Measurements from ENCODE around the gene LIMS1.

Gene LIMS1

DNA sequence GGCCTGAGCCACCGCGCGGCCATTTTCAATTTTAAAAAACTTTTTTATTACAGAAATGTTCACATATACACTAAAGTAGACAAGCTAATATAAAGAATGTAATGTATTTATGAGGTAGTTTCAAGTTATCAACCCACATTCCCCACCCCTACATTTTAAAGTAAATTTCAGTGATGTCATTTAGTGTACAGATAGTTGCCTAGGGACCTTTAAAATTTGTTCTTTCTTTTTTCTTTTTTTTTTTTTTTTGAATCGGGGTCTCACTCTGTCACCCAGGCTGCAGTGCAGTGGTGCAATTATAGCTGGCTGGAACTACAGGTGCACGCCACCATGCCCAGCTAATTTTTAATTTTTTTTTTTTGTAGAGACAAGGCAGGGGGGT lies 2.6 kb upstream of the LIMS1 start:
- TF ChIP-seq, protein P1, sequence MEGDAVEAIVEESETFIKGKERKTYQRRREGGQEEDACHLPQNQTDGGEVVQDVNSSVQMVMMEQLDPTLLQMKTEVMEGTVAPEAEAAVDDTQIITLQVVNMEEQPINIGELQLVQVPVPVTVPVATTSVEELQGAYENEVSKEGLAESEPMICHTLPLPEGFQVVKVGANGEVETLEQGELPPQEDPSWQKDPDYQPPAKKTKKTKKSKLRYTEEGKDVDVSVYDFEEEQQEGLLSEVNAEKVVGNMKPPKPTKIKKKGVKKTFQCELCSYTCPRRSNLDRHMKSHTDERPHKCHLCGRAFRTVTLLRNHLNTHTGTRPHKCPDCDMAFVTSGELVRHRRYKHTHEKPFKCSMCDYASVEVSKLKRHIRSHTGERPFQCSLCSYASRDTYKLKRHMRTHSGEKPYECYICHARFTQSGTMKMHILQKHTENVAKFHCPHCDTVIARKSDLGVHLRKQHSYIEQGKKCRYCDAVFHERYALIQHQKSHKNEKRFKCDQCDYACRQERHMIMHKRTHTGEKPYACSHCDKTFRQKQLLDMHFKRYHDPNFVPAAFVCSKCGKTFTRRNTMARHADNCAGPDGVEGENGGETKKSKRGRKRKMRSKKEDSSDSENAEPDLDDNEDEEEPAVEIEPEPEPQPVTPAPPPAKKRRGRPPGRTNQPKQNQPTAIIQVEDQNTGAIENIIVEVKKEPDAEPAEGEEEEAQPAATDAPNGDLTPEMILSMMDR (IDR thresholded peaks at IDR 0.05; ENCODE audit: low read depth, low read length), result no peak

DNA sequence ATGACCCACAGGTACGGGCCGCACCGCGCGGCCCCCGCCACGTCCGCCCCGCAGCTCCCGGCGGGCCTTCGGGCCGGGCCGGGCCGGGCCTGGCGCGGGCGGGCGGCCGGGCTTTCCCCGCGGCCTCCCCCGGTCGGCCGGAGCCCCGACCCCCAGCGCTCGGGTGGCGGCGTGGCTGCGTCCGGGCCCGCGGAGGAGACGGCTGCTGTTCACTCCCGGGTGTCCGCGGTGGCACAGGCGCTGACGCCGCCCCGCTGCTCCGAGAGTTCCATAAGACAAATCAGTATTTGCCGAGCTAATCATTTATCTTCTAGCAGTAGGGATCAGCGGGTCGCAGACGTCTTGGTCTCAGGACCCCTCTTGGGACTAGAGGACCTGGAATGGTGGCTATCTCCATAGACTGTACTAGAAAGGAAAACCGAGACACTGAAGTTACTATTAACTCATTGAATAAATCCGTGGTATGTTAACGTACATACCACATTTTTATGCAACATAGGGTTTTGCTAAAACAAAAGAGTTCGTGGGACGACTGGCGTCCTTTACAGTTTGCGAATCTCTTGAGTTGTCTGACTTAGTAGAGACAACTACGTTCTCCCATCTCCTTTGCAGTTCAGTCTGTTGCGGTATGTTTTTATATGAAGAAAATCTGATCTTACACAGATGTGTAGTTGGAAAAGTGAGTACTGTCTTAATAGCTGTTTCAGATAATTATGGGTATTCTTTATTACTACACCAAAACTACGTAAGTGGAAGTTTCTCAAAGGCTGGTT lies 500 bp downstream of the LIMS1 start:
- TF ChIP-seq, protein P1 (IDR thresholded peaks at IDR 0.05; ENCODE audit: low read depth, low read length), result no peak
- H3K4me3 ChIP-seq (ENCODE audit: low read depth, low read length), result peak overlapping the region; percentile 63

More for the DNA sequence above, 2.6 kb upstream of the LIMS1 start:
- no peak overlapping the region for H3K4me3 ChIP-seq (ENCODE audit: low read depth, low read length)

DNA sequence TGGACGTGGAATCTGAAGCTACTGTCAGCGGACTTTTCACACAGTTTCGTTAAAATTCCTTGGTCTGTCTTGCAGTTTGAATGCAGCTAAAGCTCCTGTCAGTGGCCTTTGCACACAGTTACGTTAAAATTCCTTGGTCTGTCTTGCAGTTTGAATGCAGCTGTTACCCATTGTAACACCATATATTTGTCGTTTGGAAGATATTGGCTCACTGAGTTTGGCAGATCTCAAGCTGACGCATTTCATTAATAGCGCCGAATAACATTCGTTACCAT lies 1.0 kb downstream of the LIMS1 start:
- peak overlapping the region; percentile 63 for H3K4me3 ChIP-seq (ENCODE audit: low read depth, low read length)
- TF ChIP-seq, protein P1 (IDR thresholded peaks at IDR 0.05; ENCODE audit: low read depth, low read length), result no peak

DNA sequence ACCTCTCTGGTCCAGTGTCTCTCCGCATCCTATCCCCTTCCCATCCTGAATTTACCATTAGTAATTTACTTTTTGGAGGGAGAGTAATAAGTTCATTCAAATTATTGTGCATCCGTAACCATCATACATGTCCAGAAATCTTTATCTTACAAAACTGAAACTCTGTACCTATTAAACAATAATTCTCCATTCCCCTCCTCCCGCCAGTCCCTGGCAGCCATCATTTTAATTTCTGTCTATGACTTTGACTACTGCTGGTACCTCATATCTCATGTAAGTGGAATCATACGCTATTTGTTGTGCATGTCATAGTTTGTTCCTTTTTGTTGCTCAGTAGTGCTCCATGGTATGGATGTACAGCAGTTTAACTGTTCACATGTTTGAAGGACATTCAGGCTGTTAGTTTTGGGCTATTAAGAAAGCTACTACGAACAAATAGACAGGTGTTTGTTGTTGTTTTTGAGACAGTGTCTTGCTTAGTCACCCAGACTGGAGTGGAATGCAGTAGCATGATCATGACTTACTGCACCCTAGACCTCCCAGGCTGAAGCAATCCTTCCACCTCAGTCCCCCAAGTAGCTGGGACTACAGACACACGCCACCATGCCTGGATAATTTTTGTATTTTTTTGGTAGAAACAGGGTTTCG lies 2.0 kb downstream of the LIMS1 start:
- TF ChIP-seq, protein P1 (IDR thresholded peaks at IDR 0.05; ENCODE audit: low read depth, low read length), result no peak
- H3K4me3 ChIP-seq (ENCODE audit: low read depth, low read length), result peak overlapping the region; percentile 63

DNA sequence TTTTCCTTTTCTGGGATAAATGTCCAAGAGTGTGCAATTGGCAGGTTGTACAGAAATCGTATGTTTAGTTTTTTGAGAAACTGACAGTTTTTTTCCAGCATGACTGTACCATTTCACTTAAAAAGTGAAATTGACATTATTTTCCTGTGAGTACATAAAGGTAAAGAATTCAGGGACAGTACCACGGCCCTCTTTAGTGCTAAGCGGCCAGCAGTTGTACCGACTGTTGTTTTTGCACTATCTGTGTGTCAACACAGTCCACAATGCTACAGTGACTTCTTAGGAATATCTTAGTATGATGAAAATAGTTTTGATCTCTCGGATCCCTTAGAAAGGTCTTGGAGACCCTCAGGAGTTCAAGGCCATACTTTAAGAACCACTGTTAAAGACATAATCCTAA lies 2.6 kb downstream of the LIMS1 start:
- TF ChIP-seq, protein P1 (IDR thresholded peaks at IDR 0.05; ENCODE audit: low read depth, low read length), result no peak
- H3K4me3 ChIP-seq (ENCODE audit: low read depth, low read length), result peak overlapping the region; percentile 63; the same call in 1 of the 2 replicates

DNA sequence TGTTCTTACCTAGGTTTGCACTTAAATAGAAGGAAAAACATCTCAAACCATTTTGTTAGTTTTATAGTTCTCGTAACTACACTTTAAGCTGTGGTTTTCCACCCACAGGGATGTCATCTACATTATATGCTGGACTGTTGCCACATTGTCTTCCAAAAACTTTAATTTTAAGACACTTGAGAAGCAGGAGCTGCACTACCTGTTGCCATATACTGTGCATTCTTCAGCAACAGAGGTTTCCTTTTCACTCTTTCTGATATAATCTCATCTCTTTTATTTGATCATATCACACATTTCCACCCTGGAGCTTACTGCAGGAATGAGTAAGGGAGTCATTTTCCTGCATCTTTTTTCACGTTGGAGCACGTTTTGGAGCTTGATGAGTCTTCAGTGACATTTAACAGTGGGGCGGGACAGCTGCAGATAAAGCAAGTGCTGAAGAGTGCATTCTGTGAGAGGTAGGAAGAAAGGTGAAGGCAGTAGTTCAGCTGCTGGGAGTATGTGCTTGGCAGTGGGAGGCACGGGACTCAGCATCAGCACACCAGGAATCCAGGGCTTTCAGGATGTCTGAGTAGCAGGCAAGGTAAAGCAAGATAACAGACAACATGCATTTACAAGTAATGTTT lies 3.8 kb downstream of the LIMS1 start:
- no peak overlapping the region for H3K4me3 ChIP-seq (ENCODE audit: low read depth, low read length)
- TF ChIP-seq, protein P1 (IDR thresholded peaks at IDR 0.05; ENCODE audit: low read depth, low read length), result no peak

DNA sequence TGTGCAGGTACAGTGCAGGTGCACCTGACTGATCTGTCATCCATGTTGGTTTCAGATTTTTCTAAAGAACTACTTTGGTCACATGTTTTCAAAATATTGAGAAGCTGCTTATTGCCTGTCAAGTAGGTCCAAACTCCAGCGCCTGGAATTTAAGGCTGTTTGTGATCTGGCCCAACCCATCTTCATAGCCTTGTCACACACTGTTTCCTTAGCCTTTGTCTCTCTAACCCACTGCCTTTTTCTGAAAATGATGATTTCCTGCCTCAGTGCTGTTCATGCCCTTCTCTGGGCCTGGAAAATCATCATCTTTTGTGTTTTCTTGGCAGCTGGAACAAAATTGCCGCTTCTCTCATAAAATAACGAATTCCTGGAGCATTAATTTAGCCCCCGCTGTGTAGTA lies 7.2 kb downstream of the LIMS1 start:
- TF ChIP-seq, protein P1 (IDR thresholded peaks at IDR 0.05; ENCODE audit: low read depth, low read length), result no peak
- H3K4me3 ChIP-seq (ENCODE audit: low read depth, low read length), result no peak overlapping the region
